Measurements from ENCODE around the gene PLOD2. TPM values are rescaled to one million over a fixed set of nuclear protein-coding genes. Genes with fewer than 3 reads are reported as not detected.

The PLOD2 gene
- total RNA-seq, 2 experiments from 2014 or later: not detected

- POLR2A ChIA-PET: interaction anchor here (0.6 kb wide), 1 partner anchor 17 kb away, joined by 3 read pairs; no protein-coding TSS in a partner anchor
- H3K79me2 ChIP-seq (ENCODE audit: insufficient read depth, low read depth, low read length): no peaks in the 10 kb centered on the region
- H3K9me2 ChIP-seq (ENCODE audit: insufficient read depth, low read length): no peaks in the 10 kb centered on the region
- H2AFZ ChIP-seq (ENCODE audit: low read length): no peak overlapping the region
- intact Hi-C loops (cut with micrococcal nuclease; ENCODE audit: unreplicated experiment): no loop called here
- no TSS peak for BruUV-seq (replicated peaks)
- H3K4me2 ChIP-seq (ENCODE audit: low read length): no peak overlapping the region
- no peak overlapping the region for H3K4me3 ChIP-seq (ENCODE audit: low read depth, low read length, poor library complexity, severe bottlenecking)
- H3K36me3 ChIP-seq (ENCODE audit: insufficient read depth, low read length): no peaks in the 10 kb centered on the region
- H4K20me1 ChIP-seq (ENCODE audit: insufficient read depth, low read length): no peaks in the 10 kb centered on the region
- no peak overlapping the region for H3K27ac ChIP-seq (ENCODE audit: low read depth, low read length, poor library complexity, severe bottlenecking)
- CTCF ChIA-PET (ENCODE audit: unreplicated experiment): no interaction called here
- no peaks in the 10 kb centered on the region for H3K9me3 ChIP-seq (ENCODE audit: low read length)
- TF ChIP-seq CTCF (conservative IDR thresholded peaks at IDR 0.05; ENCODE audit: low read length) (no peak), EZH2phosphoT487 (IDR thresholded peaks at IDR 0.05; ENCODE audit: borderline replicate concordance, low read depth, low read length) (no peak)
- no peaks in the 10 kb centered on the region for H3K4me1 ChIP-seq (ENCODE audit: insufficient read depth, low read length, poor library complexity, severe bottlenecking)
- no peak for DNase-seq (ENCODE audit: low spot score)
Measured at GRCh38 chr3:146071632-146072031, 89.4 kb downstream of the PLOD2 start.

- Histone ChIP-seq H3K36me3 (ENCODE audit: insufficient read depth, low read length) (no peaks in the 10 kb centered on the region), H3K4me3 (ENCODE audit: low read depth, low read length, poor library complexity, severe bottlenecking) (no peak overlapping the region), H3K9me3 (ENCODE audit: low read length) (no peaks in the 10 kb centered on the region), H3K79me2 (ENCODE audit: insufficient read depth, low read depth, low read length) (no peaks in the 10 kb centered on the region), H2AFZ (ENCODE audit: low read length) (no peak overlapping the region), H4K20me1 (ENCODE audit: insufficient read depth, low read length) (no peaks in the 10 kb centered on the region), H3K27ac (ENCODE audit: low read depth, low read length, poor library complexity, severe bottlenecking) (no peak overlapping the region), H3K4me2 (ENCODE audit: low read length) (no peak overlapping the region), H3K9me2 (ENCODE audit: insufficient read depth, low read length) (no peaks in the 10 kb centered on the region), H3K4me1 (ENCODE audit: insufficient read depth, low read length, poor library complexity, severe bottlenecking) (no peaks in the 10 kb centered on the region)
- BruUV-seq (replicated peaks): no TSS peak
- intact Hi-C loops (cut with micrococcal nuclease; ENCODE audit: unreplicated experiment): loop anchor here (10.0 kb wide), 1 partner anchor 118 kb away; no protein-coding TSS in a partner anchor
- TF ChIP-seq EZH2phosphoT487 (IDR thresholded peaks at IDR 0.05; ENCODE audit: borderline replicate concordance, low read depth, low read length) (no peak), CTCF (conservative IDR thresholded peaks at IDR 0.05; ENCODE audit: low read length) (no peak)
- ChIA-PET POLR2A (no interaction called here), CTCF (ENCODE audit: unreplicated experiment) (no interaction called here)
- DNase-seq (ENCODE audit: low spot score): no peak
Measured at GRCh38 chr3:146067048-146067447, 93.9 kb downstream of the PLOD2 start.

- Histone ChIP-seq H3K36me3 (ENCODE audit: insufficient read depth, low read length) (no peaks in the 10 kb centered on the region), H3K4me1 (ENCODE audit: insufficient read depth, low read length, poor library complexity, severe bottlenecking) (no peaks in the 10 kb centered on the region), H3K9me3 (ENCODE audit: low read length) (no peaks in the 10 kb centered on the region), H3K27ac (ENCODE audit: low read depth, low read length, poor library complexity, severe bottlenecking) (no peak overlapping the region), H3K4me3 (ENCODE audit: low read depth, low read length, poor library complexity, severe bottlenecking) (no peak overlapping the region), H3K79me2 (ENCODE audit: insufficient read depth, low read depth, low read length) (no peaks in the 10 kb centered on the region), H3K9me2 (ENCODE audit: insufficient read depth, low read length) (no peaks in the 10 kb centered on the region), H2AFZ (ENCODE audit: low read length) (no peak overlapping the region), H4K20me1 (ENCODE audit: insufficient read depth, low read length) (no peaks in the 10 kb centered on the region), H3K4me2 (ENCODE audit: low read length) (no peak overlapping the region)
- CTCF ChIA-PET (ENCODE audit: unreplicated experiment): no interaction called here
- no TSS peak for BruUV-seq (replicated peaks)
- peak; percentile 44 for DNase-seq (ENCODE audit: low spot score)
- intact Hi-C loops (cut with micrococcal nuclease; ENCODE audit: unreplicated experiment): loop anchor here (10.0 kb wide), 1 partner anchor 119 kb away; no protein-coding TSS in a partner anchor
- no peak for TF ChIP-seq EZH2phosphoT487 (IDR thresholded peaks at IDR 0.05; ENCODE audit: borderline replicate concordance, low read depth, low read length)
- peak; percentile 95 for TF ChIP-seq CTCF (conservative IDR thresholded peaks at IDR 0.05; ENCODE audit: low read length)
- POLR2A ChIA-PET: interaction anchor here (0.6 to 1.6 kb wide), 5 partner anchors 9 to 96 kb away, joined by 3 to 6 read pairs (median 4); no protein-coding TSS in a partner anchor
Measured at GRCh38 chr3:146065573-146066006, 95.4 kb downstream of the PLOD2 start.

Data from OCI-LY7 (cell line).